HepG2 (cell line): ENCODE data around the gene TRIAP1.

Experiments used
- BCL6 ChIP-seq: IDR thresholded peaks from 2 replicates; pipeline ENCODE4 v1.6.1; 2016; ENCODE audit warnings: missing genetic modification reagents, missing compliant biosample characterization
- CBX5 ChIP-seq: sonication (generic); formaldehyde crosslinking; IDR thresholded peaks from 2 replicates; pipeline ENCODE4 v1.4.0; 2020; ENCODE audit warnings: missing genetic modification reagents, borderline replicate concordance
- KDM1A ChIP-seq: IDR thresholded peaks from 2 replicates; pipeline ENCODE4 v1.6.1; 2016; ENCODE audit warnings: missing compliant biosample characterization
- PBX3 ChIP-seq: sonication (generic); formaldehyde crosslinking; IDR thresholded peaks from 2 replicates; pipeline ENCODE4 v1.8.1; 2023; ENCODE audit warnings: missing genetic modification reagents, inconsistent platforms, borderline replicate concordance
- RERE ChIP-seq: IDR thresholded peaks from 2 replicates; pipeline ENCODE4 v1.6.1; 2016; ENCODE audit warnings: low read depth, missing genetic modification reagents, missing compliant biosample characterization
- ZNF512 ChIP-seq: sonication (generic); formaldehyde crosslinking; IDR thresholded peaks from 2 replicates; pipeline ENCODE4 v1.4.0; 2020; ENCODE audit warnings: mild to moderate bottlenecking, missing genetic modification reagents
- ZNF780A ChIP-seq: sonication (generic); formaldehyde crosslinking; IDR thresholded peaks from 2 replicates; pipeline ENCODE4 v1.8.0; 2022; ENCODE audit warnings: mild to moderate bottlenecking, missing genetic modification reagents, moderate library complexity
- ZNF816 ChIP-seq: sonication (generic); formaldehyde crosslinking; IDR thresholded peaks from 2 replicates; pipeline ENCODE4 v1.8.0; 2022; ENCODE audit warnings: missing genetic modification reagents, mild to moderate bottlenecking, borderline replicate concordance

- TF ChIP-seq KDM1A (no peak), ZNF816 (no peak), PBX3 (CRISPR knock-in tag) (no peak), CBX5 (CRISPR knock-in tag) (no peak), BCL6 (no peak), ZNF780A (CRISPR knock-in tag) (no peak), RERE (CRISPR knock-in tag) (no peak), ZNF512 (CRISPR knock-in tag) (no peak)
These were observed 7.0 kb upstream of the TRIAP1 start for GRCh38 chr12:120453060-120453750.
